H1 (cell line): Measurements from ENCODE around the gene MTG1. TPM values are rescaled to one million over a fixed set of nuclear protein-coding genes. Genes with fewer than 3 reads are reported as not detected.

Source experiments
- CTCF ChIA-PET: fragments of 300-600 bp; sonication (Branson Sonifier 250); formaldehyde crosslinking; loops from one replicate; lab custom pipeline; 2021; ENCODE audit not compliant: partially characterized antibody; lab: Charles Lee
- POLR2A ChIA-PET: fragments of 300-600 bp; sonication (Branson Sonifier 250); formaldehyde crosslinking; loops from one replicate; lab custom pipeline; 2021; ENCODE audit warnings: inconsistent platforms; ENCODE audit not compliant: partially characterized antibody; lab: Charles Lee
- DNase-seq, 2 experiments: peaks; one replicate each; pipeline versions ENCODE4 v3.0.0 to v3.0.0-alpha.2; 2010 to 2022; ENCODE audit warnings: low spot score in 2 of 2, low read depth in 1 of 2, mixed read lengths in 1 of 2
- FAIRE-seq: peaks from 2 replicates; lab custom pipeline; 2011; peaks lifted over from hg19 to GRCh38; lab: Jason Lieb, UNC
- H2AFZ ChIP-seq: 2 replicates; pipeline ENCODE4 v1.8.1; 2012; ENCODE audit warnings: low read length, inconsistent platforms
- H2AK5ac ChIP-seq: 2 replicates; pipeline ENCODE4 v1.6.1; 2013; ENCODE audit warnings: low read depth, low read length
- H2BK120ac ChIP-seq: replicated peaks from 2 replicates; pipeline ENCODE3; 2013; ENCODE audit warnings: low read depth, low read length, inconsistent platforms
- H2BK12ac ChIP-seq: 2 replicates; pipeline ENCODE4 v1.6.1; 2013; ENCODE audit warnings: low read depth, low read length
- H2BK15ac ChIP-seq: 2 replicates; pipeline ENCODE4 v1.6.1; 2013; ENCODE audit warnings: low read length
- H2BK20ac ChIP-seq: 2 replicates; pipeline ENCODE4 v1.6.1; 2013; ENCODE audit warnings: low read length
- H2BK5ac ChIP-seq: 2 replicates; pipeline ENCODE4 v1.6.1; 2013; ENCODE audit warnings: low read depth, low read length
- H3K14ac ChIP-seq: 2 replicates; pipeline ENCODE4 v1.6.1; 2013; ENCODE audit warnings: inconsistent platforms; ENCODE audit not compliant: insufficient read length
- H3K18ac ChIP-seq: 2 replicates; pipeline ENCODE4 v1.6.1; 2013; ENCODE audit warnings: low read length; ENCODE audit errors: extremely low read depth
- H3K23ac ChIP-seq: 2 replicates; pipeline ENCODE4 v1.6.1; 2013; ENCODE audit warnings: inconsistent platforms; ENCODE audit not compliant: insufficient read length
- H3K23me2 ChIP-seq: 2 replicates; pipeline ENCODE4 v1.6.1; 2013; ENCODE audit warnings: low read depth, low read length
- H3K27ac ChIP-seq: 2 replicates; pipeline ENCODE4 v1.6.1; 2011; ENCODE audit warnings: low read depth, low read length, inconsistent platforms
- H3K27me3 ChIP-seq, 4 experiments: replicated peaks in 1 of 4; 1 replicate in 1 of 4; 2 replicates in 3 of 4; pipeline versions ENCODE4 v1.6.1 to v1.8.1; 2011 to 2013; ENCODE audit warnings: low read length in 3 of 4, mild to moderate bottlenecking in 3 of 4, inconsistent platforms in 2 of 4, mixed read lengths in 2 of 4, moderate library complexity in 1 of 4; ENCODE audit not compliant: control insufficient read depth in 3 of 4, insufficient read depth in 3 of 4; ENCODE audit errors: extremely low read depth in 1 of 4
- H3K36me3 ChIP-seq, 4 experiments: 2 replicates each; pipeline versions ENCODE4 v1.6.1 to v1.8.1; 2011 to 2013; ENCODE audit warnings: mild to moderate bottlenecking in 4 of 4, low read length in 3 of 4, moderate library complexity in 2 of 4, control low read depth in 1 of 4, inconsistent platforms in 1 of 4; ENCODE audit not compliant: insufficient read depth in 4 of 4, control insufficient read depth in 2 of 4
- H3K4ac ChIP-seq: replicated peaks from 2 replicates; pipeline ENCODE3; 2013; ENCODE audit warnings: low read length, low read depth, mixed read lengths, inconsistent platforms; ENCODE audit not compliant: insufficient read length
- H3K4me1 ChIP-seq, 4 experiments: replicated peaks in 1 of 4; 1 replicate in 1 of 4; 2 replicates in 3 of 4; pipeline versions ENCODE4 v1.6.1 to v1.8.1; 2011 to 2013; ENCODE audit warnings: low read length in 3 of 4, inconsistent platforms in 2 of 4, mixed read lengths in 1 of 4; ENCODE audit not compliant: insufficient read depth in 4 of 4, control insufficient read depth in 3 of 4
- H3K4me2 ChIP-seq, 2 experiments: 2 replicates each; pipeline versions ENCODE4 v1.6.1 to v1.8.1; 2011 to 2013; ENCODE audit warnings: low read depth in 2 of 2, low read length in 2 of 2, control low read depth in 1 of 2, inconsistent platforms in 1 of 2, mild to moderate bottlenecking in 1 of 2; ENCODE audit not compliant: insufficient read depth in 1 of 2
- H3K4me3 ChIP-seq, 4 experiments: fragments of 200-600, 300-600 bp in 1 of 4; sonication (generic), shearing (Covaris generic), sonication (Bioruptor Twin) in 1 of 4; 2 replicates each; pipeline versions ENCODE4 v1.5.1 to v1.8.1; 2011 to 2016; ENCODE audit warnings: low read length in 4 of 4, low read depth in 3 of 4, control low read depth in 2 of 4, inconsistent platforms in 2 of 4, mild to moderate bottlenecking in 2 of 4, mixed read lengths in 1 of 4, moderate library complexity in 1 of 4; ENCODE audit not compliant: insufficient read depth in 2 of 4; ENCODE audit errors: extremely low read depth in 1 of 4
- H3K56ac ChIP-seq: replicated peaks from 2 replicates; pipeline ENCODE3; 2013; ENCODE audit warnings: low read depth, mild to moderate bottlenecking, mixed read lengths, low read length, inconsistent platforms; ENCODE audit not compliant: insufficient read length
- H3K79me1 ChIP-seq: 2 replicates; pipeline ENCODE4 v1.6.1; 2013; ENCODE audit warnings: low read depth, low read length, control low read depth
- H3K79me2 ChIP-seq, 2 experiments: 2 replicates each; pipeline versions ENCODE4 v1.6.1 to v1.8.1; 2012 to 2013; ENCODE audit warnings: low read length in 2 of 2, mild to moderate bottlenecking in 2 of 2, inconsistent platforms in 1 of 2; ENCODE audit not compliant: insufficient read depth in 2 of 2, control insufficient read depth in 1 of 2
- H3K9ac ChIP-seq, 4 experiments: replicated peaks in 1 of 4; 1 replicate in 1 of 4; 2 replicates in 3 of 4; pipeline versions ENCODE4 v1.6.1 to v1.8.1; 2011 to 2013; ENCODE audit warnings: low read depth in 3 of 4, low read length in 3 of 4, control low read depth in 2 of 4, mild to moderate bottlenecking in 2 of 4, moderate library complexity in 2 of 4, inconsistent platforms in 1 of 4; ENCODE audit errors: extremely low read depth in 1 of 4
- H3K9me3 ChIP-seq, 2 experiments: 2 replicates each; pipeline versions ENCODE4 v1.6.1 to v1.8.1; 2012 to 2013; ENCODE audit warnings: mild to moderate bottlenecking in 2 of 2, moderate library complexity in 2 of 2, control low read depth in 1 of 2, inconsistent platforms in 1 of 2, low read depth in 1 of 2, low read length in 1 of 2, mixed read lengths in 1 of 2; ENCODE audit not compliant: insufficient read depth in 2 of 2
- H4K20me1 ChIP-seq, 2 experiments: replicated peaks in 1 of 2; 2 replicates each; pipeline versions ENCODE3 to v1.8.1; 2011 to 2013; ENCODE audit warnings: inconsistent platforms in 2 of 2, low read length in 2 of 2, mild to moderate bottlenecking in 1 of 2; ENCODE audit not compliant: insufficient read depth in 2 of 2, control insufficient read depth in 1 of 2
- H4K5ac ChIP-seq: 2 replicates; pipeline ENCODE4 v1.6.1; 2013; ENCODE audit warnings: low read length, low read depth, mixed read lengths, inconsistent platforms; ENCODE audit not compliant: insufficient read length
- H4K8ac ChIP-seq: 2 replicates; pipeline ENCODE4 v1.8.0; 2013; ENCODE audit warnings: mild to moderate bottlenecking, moderate library complexity, low read length, inconsistent platforms; ENCODE audit not compliant: insufficient read depth; ENCODE audit errors: extremely low read depth
- H4K91ac ChIP-seq: replicated peaks from 2 replicates; pipeline ENCODE3; 2013; ENCODE audit warnings: low read length, mixed read lengths, inconsistent platforms; ENCODE audit not compliant: insufficient read length
- SIN3A ChIP-seq, 2 experiments: IDR thresholded peaks in 1 of 2; conservative IDR thresholded peaks in 1 of 2; 2 replicates each; pipeline ENCODE4 v1.6.1; 2011 to 2012; ENCODE audit warnings: low read length in 2 of 2, improper control_type of control experiment in 1 of 2, low read depth in 1 of 2, mild to moderate bottlenecking in 1 of 2
- WGBS, 2 experiments: shearing (Covaris generic) in 1 of 2; methylation state at CpG; one replicate each; pipeline versions ENCODE4 v1.1.6 to v1.1.7; 2013 to 2015; ENCODE audit warnings: low lambda C conversion rate in 2 of 2, mixed read lengths in 2 of 2, inconsistent platforms in 1 of 2, low coverage in 1 of 2, missing lambda C conversion rate in 1 of 2; ENCODE audit not compliant: insufficient replicate concordance in 2 of 2, insufficient coverage in 1 of 2, insufficient read length in 1 of 2; ENCODE audit errors: extremely low coverage in 1 of 2, missing lambda C conversion rate in 1 of 2; 5-methylcytosine and 5-hydroxymethylcytosine counted together
- polyA plus RNA-seq, 7 experiments: library from polyadenylated mRNA; depleted of rRNA in 3 of 7; stranded (reverse) in 5 of 7; unstranded in 2 of 7; fragments of >200 nt in 5 of 7; fragments of 200-250 nt in 2 of 7; gene quantifications; 1 replicate in 5 of 7; 2 replicates in 1 of 7; 4 replicates in 1 of 7; pipeline versions ENCODE4 v1.2.1 to v1.2.3, GENCODE V29; 2011 to 2013; ENCODE audit warnings: missing spikeins in 2 of 7, mixed read lengths in 2 of 7
- total RNA-seq: library from RNA; stranded (reverse); fragmentation: NEBNext Ultra II Directional; extraction: Animal tissue kit (Norgen Biotek cat#: 25700); gene quantifications from 2 replicates; pipeline ENCODE4 v1.2.1, GENCODE V29; 2021

The MTG1 gene
- total and polyA plus RNA-seq, 2 of the 8 experiments (the other 6 are each of a cell fraction or from before 2014, with no cell fraction given), result 56.6 to 81.6 TPM

GRCh38 chr10:133401500-133401899, 7.5 kb downstream of the MTG1 start:
- Histone ChIP-seq H3K9me3 (no peaks in the 10 kb centered on the region), H2AFZ (no peak overlapping the region), H3K4me1 (no peaks in the 10 kb centered on the region), H2AK5ac (no peak overlapping the region), H4K20me1 (peaks cover 0 to 11% of the 10 kb centered on the region in 2 experiments), H3K23me2 (no peaks in the 10 kb centered on the region), H4K8ac (no peak overlapping the region), H3K27me3 (no peaks in the 10 kb centered on the region), H3K4me3 (no peak overlapping the region), H3K56ac (no peak overlapping the region), H3K36me3 (peaks cover 4 to 65% (median 27%) of the 10 kb centered on the region in 4 experiments; a peak in 7 of 8 replicates), H3K79me2 (peaks cover 0 to 30% of the 10 kb centered on the region in 2 experiments; a peak in 2 of 4 replicates), H3K4ac (no peak overlapping the region)
- WGBS, 2 experiments, result 90% methylated on average over 12 of the region's 12 CpGs; no CpG with 5 or more reads in 1 of the 2 experiments
- POLR2A ChIA-PET, result interaction anchor here (0.9 to 1.1 kb wide), 3 partner anchors 9 to 18 kb away, joined by 3 to 5 read pairs (median 4); no protein-coding TSS in a partner anchor
- TF ChIP-seq SIN3A (conservative IDR thresholded peaks at IDR 0.05 in 1 of 2, IDR thresholded peaks at IDR 0.05 in 1 of 2; ENCODE audit: low read depth in 1 of 2, low read length in 2 of 2), result no peak
- TF ChIP-seq, all 59 proteins: peak for 0
- Histone ChIP-seq H3K79me1 (peaks cover 8% of the 10 kb centered on the region), H4K91ac (no peak overlapping the region), H2BK5ac (no peak overlapping the region), H2BK12ac (no peak overlapping the region), H3K9ac (no peak overlapping the region), H3K18ac (no peak overlapping the region), H3K23ac (no peak overlapping the region), H3K14ac (no peak overlapping the region), H2BK15ac (no peak overlapping the region), H3K4me2 (no peak overlapping the region), H3K27ac (no peak overlapping the region), H2BK20ac (no peak overlapping the region), H4K5ac (no peak overlapping the region), H2BK120ac (no peak overlapping the region)
- CTCF ChIA-PET, result interaction anchor here (0.9 kb wide), 1 partner anchor 11 kb away, joined by 3 read pairs; no protein-coding TSS in a partner anchor
- FAIRE-seq, result no peak
- DNase-seq, result peak in 1 of 2 experiments; percentile 24
